Karpas-422 (cell line): ENCODE measurements around the gene OR52B2. TPM values are rescaled to one million over a fixed set of nuclear protein-coding genes. Genes with fewer than 3 reads are reported as not detected.
"Not testable (repeated sequence)": the region's sequence is repeated elsewhere in the genome, so short reads cannot be mapped to it uniquely, and the experiment has no call there.

Experiments used
- DNase-seq: peaks from one replicate; pipeline ENCODE4 v3.0.0-alpha.2; 2015
- H2AFZ ChIP-seq: fragments of 200-600 bp; sonication (generic); 2 replicates; pipeline ENCODE4 v1.6.1; 2014; ENCODE audit warnings: antibody characterized with exemption, low read length, mixed read lengths
- H3K27ac ChIP-seq: fragments of 200-600 bp; sonication (generic); 2 replicates; pipeline ENCODE4 v1.5.1; 2014; ENCODE audit warnings: mild to moderate bottlenecking, low read length, moderate library complexity
- H3K27me3 ChIP-seq: fragments of 200-600 bp; sonication (generic); 2 replicates; pipeline ENCODE4 v1.6.1; 2014; ENCODE audit warnings: low read length, mixed read lengths
- H3K36me3 ChIP-seq: fragments of 200-600 bp; sonication (generic); 2 replicates; pipeline ENCODE4 v1.6.1; 2014; ENCODE audit warnings: low read length, mixed read lengths; ENCODE audit not compliant: insufficient read depth
- H3K4me1 ChIP-seq: fragments of 200-600 bp; sonication (generic); 2 replicates; pipeline ENCODE4 v1.6.1; 2014; ENCODE audit warnings: mild to moderate bottlenecking, low read length, mixed read lengths
- H3K4me2 ChIP-seq: fragments of 200-600 bp; sonication (generic); 2 replicates; pipeline ENCODE4 v1.6.1; 2014; ENCODE audit warnings: low read length, low read depth, mild to moderate bottlenecking; ENCODE audit not compliant: poor library complexity, severe bottlenecking
- H3K4me3 ChIP-seq: fragments of 200-600 bp; sonication (generic); 2 replicates; pipeline ENCODE4 v1.5.1; 2014; ENCODE audit warnings: mild to moderate bottlenecking, antibody characterized with exemption, low read length, mixed read lengths
- H3K79me2 ChIP-seq: fragments of 200-600 bp; sonication (generic); 2 replicates; pipeline ENCODE4 v1.6.1; 2014; ENCODE audit warnings: mild to moderate bottlenecking, low read length, mixed read lengths
- H3K9ac ChIP-seq: fragments of 200-600 bp; sonication (generic); 2 replicates; pipeline ENCODE4 v1.6.0; 2014; ENCODE audit warnings: low read length
- H3K9me2 ChIP-seq: fragments of 200-600 bp; sonication (generic), shearing (Covaris generic); replicated peaks from 2 replicates; pipeline ENCODE4 v1.6.0; 2014; ENCODE audit warnings: mild to moderate bottlenecking, low read length, moderate library complexity; ENCODE audit not compliant: insufficient read depth
- H3K9me3 ChIP-seq: fragments of 300-700, 200-600 bp; sonication (generic); 2 replicates; pipeline ENCODE4 v1.6.1; 2014; ENCODE audit warnings: low read length, mixed read lengths
- H4K20me1 ChIP-seq: fragments of 200-600 bp; sonication (generic); 2 replicates; pipeline ENCODE4 v1.6.1; 2014; ENCODE audit warnings: mild to moderate bottlenecking, antibody characterized with exemption, low read length, low read depth; ENCODE audit not compliant: insufficient read depth
- total RNA-seq: library from RNA; depleted of rRNA; stranded (reverse); fragments of >200 nt; shearing (Covaris generic); gene quantifications from 2 replicates; pipeline ENCODE4 v1.2.3, GENCODE V29; 2014; ENCODE audit warnings: low replicate concordance; rRNA removed

OR52B2 gene
- total RNA-seq, 1 experiment from 2014 or later: 0.26 TPM

GRCh38 chr11:6142936-6143335 lies 27.2 kb downstream of the OR52B2 start:
- Histone ChIP-seq H3K4me3 (no peak overlapping the region), H3K79me2 (no peaks in the 10 kb centered on the region), H3K9ac (no peak overlapping the region), H3K36me3 (no peaks in the 10 kb centered on the region), H3K4me1 (no peaks in the 10 kb centered on the region), H3K9me2 (no peaks in the 10 kb centered on the region), H3K4me2 (no peak overlapping the region), H2AFZ (no peak overlapping the region), H3K9me3 (no peaks in the 10 kb centered on the region), H3K27me3 (no peaks in the 10 kb centered on the region), H4K20me1 (no peaks in the 10 kb centered on the region), H3K27ac (no peak overlapping the region)
- no peak for DNase-seq

GRCh38 chr11:6135936-6136335 lies 34.2 kb downstream of the OR52B2 start:
- not testable (repeated sequence) for H3K4me2 ChIP-seq, H2AFZ ChIP-seq, DNase-seq, H3K4me1 ChIP-seq, H3K27me3 ChIP-seq, H3K36me3 ChIP-seq, H4K20me1 ChIP-seq, H3K9me3 ChIP-seq, H3K27ac ChIP-seq, H3K4me3 ChIP-seq, H3K9ac ChIP-seq, H3K9me2 ChIP-seq, H3K79me2 ChIP-seq

- no peak overlapping the region for H2AFZ ChIP-seq
- no peaks in the 10 kb centered on the region for H3K36me3 ChIP-seq
- no peak for DNase-seq
- H4K20me1 ChIP-seq: no peaks in the 10 kb centered on the region
- no peak overlapping the region for H3K9ac ChIP-seq
- H3K9me3 ChIP-seq: no peaks in the 10 kb centered on the region
- no peaks in the 10 kb centered on the region for H3K4me1 ChIP-seq
- no peaks in the 10 kb centered on the region for H3K9me2 ChIP-seq
- no peak overlapping the region for H3K4me3 ChIP-seq
- no peak overlapping the region for H3K4me2 ChIP-seq
- no peaks in the 10 kb centered on the region for H3K27me3 ChIP-seq
- H3K79me2 ChIP-seq: no peaks in the 10 kb centered on the region
- no peak overlapping the region for H3K27ac ChIP-seq
Observed at GRCh38 chr11:6132431-6132830, 37.7 kb downstream of the OR52B2 start.

GRCh38 chr11:6129635-6130034 lies 40.5 kb downstream of the OR52B2 start:
- DNase-seq: no peak
- Histone ChIP-seq H3K4me1 (no peaks in the 10 kb centered on the region), H3K9ac (no peak overlapping the region), H4K20me1 (no peaks in the 10 kb centered on the region), H3K9me3 (no peaks in the 10 kb centered on the region), H3K4me3 (no peak overlapping the region), H3K27me3 (no peaks in the 10 kb centered on the region), H3K9me2 (no peaks in the 10 kb centered on the region), H3K36me3 (no peaks in the 10 kb centered on the region), H3K79me2 (no peaks in the 10 kb centered on the region), H2AFZ (no peak overlapping the region), H3K4me2 (no peak overlapping the region), H3K27ac (no peak overlapping the region)

GRCh38 chr11:6129011-6129410 lies 41.1 kb downstream of the OR52B2 start:
- H3K9me2 ChIP-seq: no peaks in the 10 kb centered on the region
- no peak overlapping the region for H3K9ac ChIP-seq
- H4K20me1 ChIP-seq: no peaks in the 10 kb centered on the region
- H3K27me3 ChIP-seq: no peaks in the 10 kb centered on the region
- H3K4me2 ChIP-seq: no peak overlapping the region
- no peak for DNase-seq
- no peak overlapping the region for H3K27ac ChIP-seq
- H3K9me3 ChIP-seq: no peaks in the 10 kb centered on the region
- H2AFZ ChIP-seq: no peak overlapping the region
- no peaks in the 10 kb centered on the region for H3K36me3 ChIP-seq
- no peaks in the 10 kb centered on the region for H3K79me2 ChIP-seq
- H3K4me3 ChIP-seq: no peak overlapping the region
- H3K4me1 ChIP-seq: no peaks in the 10 kb centered on the region

GRCh38 chr11:6127881-6128280 lies 42.2 kb downstream of the OR52B2 start:
- Histone ChIP-seq H3K4me2 (no peak overlapping the region), H3K9ac (no peak overlapping the region), H3K9me3 (no peaks in the 10 kb centered on the region), H3K4me3 (no peak overlapping the region), H2AFZ (no peak overlapping the region), H3K36me3 (no peaks in the 10 kb centered on the region), H3K4me1 (no peaks in the 10 kb centered on the region), H3K27me3 (no peaks in the 10 kb centered on the region), H3K9me2 (no peaks in the 10 kb centered on the region), H3K27ac (no peak overlapping the region), H3K79me2 (no peaks in the 10 kb centered on the region), H4K20me1 (no peaks in the 10 kb centered on the region)
- DNase-seq: no peak

- Histone ChIP-seq H3K27me3 (no peaks in the 10 kb centered on the region), H3K4me1 (no peaks in the 10 kb centered on the region), H3K4me3 (no peak overlapping the region), H3K36me3 (no peaks in the 10 kb centered on the region), H3K27ac (no peak overlapping the region), H3K9me3 (no peaks in the 10 kb centered on the region), H4K20me1 (no peaks in the 10 kb centered on the region), H3K9me2 (no peaks in the 10 kb centered on the region), H3K79me2 (no peaks in the 10 kb centered on the region), H3K4me2 (no peak overlapping the region), H3K9ac (no peak overlapping the region), H2AFZ (no peak overlapping the region)
- DNase-seq: no peak
Observed at GRCh38 chr11:6124245-6124644, 45.9 kb downstream of the OR52B2 start.

Other genes with a start within 250 kb of the OR52B2 start
- gene OR56A3, start 228.1 kb downstream of the OR52B2 start, total RNA-seq: not detected in 2 replicates
- not detected in 2 replicates for gene OR56A5, start 201.8 kb downstream of the OR52B2 start, total RNA-seq
- gene OR52L1, start 183.3 kb downstream of the OR52B2 start, total RNA-seq: not detected in 2 replicates
- gene OR56A4, start 163.4 kb downstream of the OR52B2 start, total RNA-seq: not detected in 2 replicates
- not detected in 2 replicates for gene OR56A1, start 139.6 kb downstream of the OR52B2 start, total RNA-seq
- not detected in 2 replicates for gene OR56B4, start 62.6 kb downstream of the OR52B2 start, total RNA-seq
- gene OR52W1, start 28.9 kb upstream of the OR52B2 start, total RNA-seq: not detected in 2 replicates
- not detected in 2 replicates for gene C11orf42, start 35.2 kb upstream of the OR52B2 start, total RNA-seq
- gene FHIP1B, start 64.3 kb upstream of the OR52B2 start, total RNA-seq: 33.9 and 53.8 TPM in 2 replicates
- gene CNGA4, start 68.8 kb upstream of the OR52B2 start, total RNA-seq: 1.7 and 2.0 TPM in 2 replicates
- gene CCKBR, start 89.5 kb upstream of the OR52B2 start, total RNA-seq: not detected in 2 replicates
- gene CAVIN3, start 150.2 kb upstream of the OR52B2 start, total RNA-seq: not detected in 2 replicates
- gene SMPD1, start 220.1 kb upstream of the OR52B2 start, total RNA-seq: 2.3 and 2.9 TPM in 2 replicates
- not detected in 2 replicates for gene APBB1, start 248.8 kb upstream of the OR52B2 start, total RNA-seq